NCI-H2081 treated with DMSO at 0.1 percent for 48 hours (cell line): ENCODE data around the gene GALNT14.

ENCODE experiments used
- DNase-seq: peaks from one replicate; lab custom pipeline; 2025; lab: John Stamatoyannopoulos, UW

GALNT14 gene

DNA sequence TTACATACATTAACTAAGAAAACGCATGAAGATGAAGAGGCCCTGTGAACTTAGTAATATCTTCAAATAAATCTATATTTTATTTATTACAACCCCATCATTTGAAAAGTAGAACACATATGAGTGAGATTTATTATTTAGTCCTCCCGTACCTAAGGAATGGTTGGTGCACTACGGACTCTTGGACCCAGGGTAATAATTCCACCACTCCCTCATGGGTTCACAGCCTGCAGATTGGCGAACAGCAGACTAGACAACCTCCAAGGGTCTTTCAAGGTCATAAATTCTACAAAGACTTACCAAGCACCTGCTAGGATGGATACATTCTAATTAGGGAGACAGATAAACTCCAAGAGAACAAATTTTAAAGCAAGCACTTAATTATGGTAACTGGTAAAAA is 51.6 kb downstream of the GALNT14 start:
- DNase-seq, result no peak

DNA sequence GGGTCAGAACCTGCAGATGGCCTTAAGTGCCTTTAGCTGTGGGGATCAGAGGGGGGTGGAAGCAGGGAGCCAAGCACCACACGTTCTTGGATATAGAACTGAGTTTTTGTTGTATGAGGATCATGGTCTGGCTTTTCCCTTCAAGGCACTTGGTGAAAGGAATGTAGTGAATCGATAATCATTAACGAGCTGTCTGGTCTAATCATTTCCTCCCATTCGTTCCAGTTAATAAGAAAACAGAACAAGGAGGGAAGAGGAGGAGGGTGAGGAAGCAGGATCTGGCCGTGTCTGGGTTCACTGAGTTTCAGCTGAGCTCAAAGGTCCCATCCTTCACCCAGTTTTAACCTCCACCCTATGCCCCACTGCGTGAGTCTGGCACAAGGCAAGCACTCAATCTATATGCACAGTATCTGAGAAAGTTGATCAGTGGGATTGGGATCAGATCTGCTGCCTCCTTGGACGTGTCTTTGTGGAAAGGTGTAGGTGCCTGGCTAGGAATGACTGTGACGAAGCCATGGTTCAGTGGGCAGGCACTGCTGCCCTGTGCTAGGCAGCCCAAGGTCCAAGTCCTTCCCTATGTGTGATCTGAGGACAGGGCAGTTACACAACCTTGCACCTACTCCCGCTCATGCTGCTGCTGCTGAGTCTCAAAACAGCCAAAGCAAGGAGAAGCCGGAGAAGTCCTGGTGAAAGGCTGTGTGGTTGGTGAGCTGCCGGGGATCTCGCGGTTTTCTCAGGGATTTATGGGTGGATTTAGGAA is 54.8 kb downstream of the GALNT14 start:
- no peak for DNase-seq

DNA sequence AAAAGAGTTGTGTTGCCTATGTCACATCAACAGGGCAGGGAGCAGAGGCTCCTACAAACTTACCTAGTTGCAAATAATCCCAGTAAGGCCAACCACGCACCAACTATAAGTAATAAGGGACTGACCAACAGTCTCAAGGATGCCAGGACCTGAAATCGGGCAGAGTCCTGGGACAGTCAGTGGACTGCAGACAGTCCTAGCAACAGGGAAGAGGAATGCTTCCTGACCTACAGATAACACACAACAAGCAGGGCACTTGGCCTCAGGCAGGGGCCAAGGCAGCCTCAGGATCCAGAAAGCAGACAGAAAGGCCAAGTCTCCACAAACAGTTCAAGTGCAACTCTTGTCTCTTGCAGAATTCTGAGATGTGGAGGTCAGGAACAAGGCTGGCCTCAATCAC is 56.2 kb downstream of the GALNT14 start:
- no peak for DNase-seq

DNA sequence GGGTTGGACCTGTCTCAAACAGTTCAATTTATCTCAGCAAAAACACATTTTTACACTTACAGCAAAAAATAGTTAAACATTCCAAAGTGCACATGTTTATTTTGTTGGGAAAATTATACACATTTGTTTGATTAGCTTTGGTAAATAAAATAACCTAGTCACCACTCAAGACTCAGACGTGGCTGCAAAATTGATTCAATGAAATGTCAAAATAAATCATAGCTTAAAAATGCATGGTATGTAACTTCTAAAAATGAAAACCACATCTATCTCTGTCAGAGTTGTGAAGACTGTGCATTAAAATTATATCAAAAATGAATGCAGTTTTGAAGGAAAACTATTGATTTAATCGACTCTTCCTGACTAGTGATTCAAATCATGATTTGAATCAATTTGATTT is 56.7 kb downstream of the GALNT14 start:
- DNase-seq, result no peak

DNA sequence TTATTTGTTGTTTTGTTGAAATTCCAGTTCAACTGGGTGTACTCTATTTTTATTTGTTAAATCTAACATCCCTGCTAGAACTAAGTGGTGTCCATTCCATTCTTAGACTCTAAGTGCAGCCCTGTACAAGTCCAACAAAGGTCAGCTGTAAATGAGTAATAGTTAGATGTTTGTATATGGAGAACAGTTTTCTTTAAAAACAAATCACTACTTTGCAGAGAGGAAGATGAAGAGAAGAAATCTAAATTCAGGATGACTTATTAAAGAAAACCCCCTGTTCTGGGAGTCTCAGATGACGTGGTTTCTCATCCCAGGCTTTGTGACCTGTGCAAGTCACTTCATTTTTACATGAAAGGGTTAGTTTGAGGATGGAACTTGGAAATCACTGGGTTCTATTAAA is 57.9 kb downstream of the GALNT14 start:
- no peak for DNase-seq

DNA sequence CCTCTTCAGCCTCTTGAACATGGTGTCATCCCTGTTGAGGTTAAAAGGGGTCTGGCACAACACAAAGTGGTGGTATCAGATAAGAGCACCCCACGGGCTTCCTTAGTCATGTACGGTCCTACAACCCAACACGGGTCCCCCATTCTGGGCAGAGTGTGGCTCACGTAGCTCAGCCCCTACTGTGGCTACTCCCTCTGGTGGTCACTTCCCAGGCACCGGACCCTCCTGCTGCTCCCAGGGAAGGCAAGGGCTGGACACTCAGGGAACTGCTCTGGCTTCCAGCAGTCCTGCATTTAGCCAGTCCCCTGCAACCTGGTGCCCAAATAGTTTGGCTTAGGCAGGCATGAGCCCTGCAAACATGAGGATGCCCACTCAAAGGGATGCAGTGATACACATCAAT is 58.6 kb downstream of the GALNT14 start:
- no peak for DNase-seq

DNA sequence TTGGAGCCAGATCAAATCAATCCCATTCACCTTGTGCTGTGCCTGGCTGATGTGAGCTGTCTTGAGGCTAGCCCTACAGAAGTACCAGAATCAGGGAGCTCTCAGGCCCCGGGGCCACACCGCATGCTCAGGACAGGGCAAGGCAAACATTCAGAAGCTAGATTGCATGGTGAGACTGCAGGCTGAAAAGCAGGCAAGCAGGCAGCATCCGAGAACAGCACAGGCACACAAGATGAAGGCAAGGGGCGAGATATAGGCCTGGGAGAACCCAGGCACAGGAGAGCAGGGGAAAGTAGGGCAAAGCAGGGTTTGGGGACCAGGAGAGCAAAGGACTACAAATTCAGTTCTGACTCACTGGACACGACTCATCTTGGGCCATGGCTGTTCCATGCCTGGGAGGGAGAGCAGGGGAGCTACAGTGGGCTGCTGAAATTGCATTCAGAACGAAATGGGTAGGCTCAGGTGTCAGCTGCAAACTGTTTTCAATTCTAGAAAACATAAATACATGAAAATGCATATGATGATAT is 59.6 kb downstream of the GALNT14 start:
- DNase-seq, result no peak

DNA sequence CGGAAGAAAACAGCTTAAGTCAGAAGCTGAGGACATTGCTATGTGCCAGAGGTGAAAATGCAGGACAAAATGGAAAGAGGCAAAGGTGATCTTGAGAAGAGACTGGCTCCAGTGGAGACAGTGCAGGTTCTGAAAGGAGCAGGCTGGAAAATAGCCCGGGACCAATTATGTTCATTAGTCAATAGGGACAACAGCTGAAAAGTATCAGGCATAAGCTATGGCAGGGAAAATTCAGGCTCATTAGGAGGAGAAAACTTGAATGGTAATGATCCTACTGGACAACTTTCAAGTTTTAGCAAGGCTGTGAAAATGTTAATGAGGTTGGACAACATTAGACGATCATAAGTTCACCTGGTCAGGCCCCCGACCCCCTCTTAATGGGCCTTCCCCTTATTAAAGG is 60.2 kb downstream of the GALNT14 start:
- no peak for DNase-seq

DNA sequence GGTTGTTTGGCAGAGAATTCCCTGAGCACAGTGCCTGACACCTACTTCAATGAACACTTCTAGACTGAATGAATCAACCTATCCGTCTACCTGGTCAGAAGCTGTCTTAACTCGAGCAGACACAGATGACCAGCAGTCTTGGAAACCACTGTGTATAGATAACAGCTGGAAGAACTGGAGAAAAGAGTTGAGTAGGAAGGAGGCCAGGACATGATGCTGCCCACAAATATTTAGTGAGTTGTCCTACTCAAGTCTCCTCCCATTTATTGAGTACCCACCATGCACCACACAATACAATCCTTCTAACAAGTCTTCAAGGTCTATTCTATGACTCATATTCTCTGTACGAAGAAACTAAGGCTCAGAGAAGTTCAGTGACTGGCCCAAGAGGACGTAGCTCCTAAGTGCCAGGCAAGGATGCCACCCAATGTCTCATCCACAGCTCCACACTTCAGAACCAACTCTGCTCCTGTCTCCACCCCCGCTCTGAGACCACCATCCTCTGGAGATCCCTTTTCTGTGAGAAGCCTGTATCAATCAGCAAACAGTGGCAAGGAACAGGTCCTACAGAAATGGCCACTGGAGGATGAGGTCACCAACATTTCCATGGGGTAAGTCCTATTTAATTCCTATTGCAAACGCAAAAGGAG is 62.2 kb downstream of the GALNT14 start:
- DNase-seq, result no peak

DNA sequence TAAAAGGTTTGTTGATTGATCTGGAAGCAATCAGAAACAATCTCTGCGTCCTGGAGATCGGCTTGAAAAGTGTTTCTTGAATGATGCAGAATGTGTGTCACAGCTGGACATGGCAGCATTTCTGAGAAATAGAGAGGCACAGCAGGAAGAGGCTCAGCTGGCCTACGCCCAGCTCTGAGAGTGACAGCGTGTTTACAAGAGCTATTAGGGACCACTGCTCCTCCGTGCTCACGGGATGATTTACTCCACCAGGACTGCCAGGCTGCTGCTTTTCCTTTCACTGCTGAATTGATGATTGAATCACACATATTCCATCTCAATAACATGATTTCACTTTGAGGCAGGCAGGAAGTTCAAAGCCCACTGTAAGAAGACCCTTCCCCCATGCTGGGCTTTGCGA is 62.8 kb downstream of the GALNT14 start:
- DNase-seq, result no peak

DNA sequence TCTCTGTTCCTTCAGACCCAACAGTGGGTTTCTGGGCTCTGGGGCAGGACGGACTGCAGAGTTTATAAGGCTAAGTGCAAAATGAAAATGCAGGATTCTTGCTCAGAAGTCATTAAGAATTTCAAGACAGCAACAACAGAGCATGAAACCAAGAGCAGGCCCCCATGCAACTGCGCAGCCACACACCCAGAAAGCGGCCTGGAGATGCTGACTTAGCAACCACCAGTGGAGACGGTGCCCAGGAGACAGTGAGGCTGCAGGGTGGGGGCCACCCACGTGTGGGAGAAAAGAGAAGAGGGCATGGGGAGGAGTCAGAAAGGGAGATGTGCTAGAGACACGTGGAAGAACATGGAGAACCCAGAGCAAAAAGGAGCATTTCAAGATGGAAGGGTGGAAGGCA is 66.5 kb downstream of the GALNT14 start:
- DNase-seq, result no peak

DNA sequence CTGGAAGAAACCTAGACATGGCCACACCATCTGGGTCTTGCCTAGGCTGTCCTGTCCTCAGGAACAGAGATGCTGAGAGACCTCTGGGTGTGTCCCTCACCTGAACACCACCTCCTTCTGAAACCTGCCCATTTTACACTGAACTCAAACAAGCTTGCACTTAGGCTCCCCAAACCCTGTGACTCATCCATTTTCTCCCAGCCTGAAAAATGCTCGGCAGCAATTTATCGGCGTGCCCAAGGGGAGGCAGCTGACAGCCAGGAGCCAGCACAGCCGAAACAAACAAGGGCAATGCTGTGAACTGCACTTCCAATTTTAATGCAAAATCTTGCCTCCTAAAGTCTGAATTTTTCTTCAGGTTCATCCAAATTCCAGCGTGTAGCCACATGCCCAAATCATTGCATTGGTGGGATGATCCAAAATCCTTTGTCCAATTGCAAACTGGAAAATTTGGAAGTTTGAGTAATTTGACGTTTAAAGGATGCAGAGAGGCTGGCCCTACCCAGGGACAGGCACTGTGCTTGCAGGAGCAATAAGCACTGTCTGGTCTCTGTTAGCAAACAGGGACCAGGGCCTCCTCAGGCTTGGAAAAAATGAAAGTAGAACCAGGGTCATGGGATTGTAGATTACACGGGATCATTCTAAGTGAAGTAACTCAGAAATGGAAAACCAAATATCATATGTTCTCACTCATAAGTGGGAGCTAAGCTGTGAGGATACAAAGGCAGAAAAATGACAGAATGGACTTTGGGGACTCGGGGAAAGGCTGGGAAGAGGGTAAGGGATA is 67.7 kb downstream of the GALNT14 start:
- DNase-seq, result no peak

DNA sequence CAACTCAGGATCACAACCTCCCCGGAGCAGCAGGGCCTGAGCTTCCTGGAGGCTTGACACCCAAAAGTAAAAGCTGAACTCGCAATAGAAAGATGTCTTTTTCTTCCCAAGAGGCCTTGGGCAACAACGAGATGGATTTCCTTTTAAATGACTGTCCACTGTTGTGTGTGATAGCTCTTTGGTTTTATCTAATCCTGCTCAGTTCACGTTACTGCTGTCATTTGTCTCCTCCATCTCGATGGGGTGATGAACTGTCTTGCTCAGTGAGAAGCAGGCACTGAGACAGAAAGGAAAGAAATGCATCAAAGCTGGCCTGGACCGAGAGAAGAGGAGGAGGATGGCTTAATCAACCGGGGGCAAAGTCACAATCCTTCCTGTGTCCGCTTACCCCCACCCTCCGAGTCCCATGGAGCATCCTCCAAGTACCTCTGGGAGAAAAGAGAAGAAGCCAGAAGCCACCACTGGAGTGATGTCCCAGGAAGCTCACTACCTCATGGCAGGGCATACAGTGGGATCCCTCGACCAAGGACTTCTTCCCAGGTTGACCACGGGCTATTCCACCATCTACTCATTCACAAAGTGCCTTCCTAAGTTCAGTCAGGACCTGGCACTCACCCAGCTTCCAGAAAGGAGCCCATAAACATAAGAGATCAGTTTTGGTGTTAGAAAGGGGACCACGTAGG is 68.5 kb downstream of the GALNT14 start:
- no peak for DNase-seq

DNA sequence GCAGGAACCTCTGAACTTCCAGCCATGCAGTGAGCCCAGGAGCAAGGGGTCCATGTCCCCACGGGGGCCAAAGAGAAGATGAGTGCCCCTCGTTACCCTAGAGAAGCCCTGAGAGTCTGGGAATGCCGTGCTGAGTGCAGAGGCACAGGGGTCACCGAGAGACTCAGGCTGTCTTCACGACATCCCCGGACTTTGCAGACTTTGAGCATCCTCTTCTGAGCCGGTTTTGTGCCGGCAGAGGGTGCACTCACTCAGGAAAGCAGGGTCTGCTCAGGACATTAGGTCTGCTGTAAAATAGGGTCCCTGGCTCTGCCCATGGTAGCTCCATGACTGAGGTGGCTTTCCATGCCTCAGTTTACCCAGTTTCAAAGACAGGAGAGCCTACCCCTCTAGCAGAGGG is 71.0 kb downstream of the GALNT14 start:
- no peak for DNase-seq

DNA sequence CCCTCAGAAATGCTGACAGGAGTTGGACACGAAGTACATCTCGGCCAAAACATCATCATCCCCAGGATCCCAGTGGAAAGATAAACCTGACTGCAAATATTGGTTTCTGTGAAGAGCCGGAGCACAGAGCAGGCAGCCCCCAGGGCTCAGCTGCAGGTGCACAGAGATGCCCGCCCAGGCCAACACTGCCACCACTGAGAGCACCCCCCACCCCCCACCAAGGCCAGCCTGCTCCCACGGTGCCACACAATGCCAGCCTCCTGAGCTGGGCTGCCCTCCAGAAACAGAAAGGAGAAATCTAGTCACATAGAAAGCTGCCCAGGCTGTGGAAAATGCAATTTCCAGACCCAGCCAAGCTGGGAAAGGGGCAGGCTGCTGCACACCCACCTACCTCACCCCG is 71.7 kb downstream of the GALNT14 start:
- no peak for DNase-seq

DNA sequence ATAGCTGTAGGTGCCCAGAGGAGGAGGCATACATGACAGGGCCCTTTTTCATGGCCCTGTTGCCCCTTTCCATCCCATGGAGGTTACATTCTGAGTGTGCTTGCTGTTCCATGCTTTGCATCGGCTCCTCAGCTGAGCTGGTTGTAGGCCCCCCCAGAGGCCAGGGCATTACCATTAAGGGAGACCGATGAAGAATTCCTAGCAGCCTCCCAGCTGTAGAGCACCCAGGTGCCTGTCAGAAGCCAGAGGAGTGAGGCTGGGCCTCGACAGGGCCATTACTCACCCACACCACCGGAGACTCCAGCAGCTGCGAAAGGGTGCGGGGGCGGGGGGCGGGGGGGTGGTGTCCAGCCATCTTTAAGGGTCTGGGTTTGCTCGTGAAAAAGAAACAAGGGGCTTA is 72.2 kb downstream of the GALNT14 start:
- DNase-seq, result no peak

DNA sequence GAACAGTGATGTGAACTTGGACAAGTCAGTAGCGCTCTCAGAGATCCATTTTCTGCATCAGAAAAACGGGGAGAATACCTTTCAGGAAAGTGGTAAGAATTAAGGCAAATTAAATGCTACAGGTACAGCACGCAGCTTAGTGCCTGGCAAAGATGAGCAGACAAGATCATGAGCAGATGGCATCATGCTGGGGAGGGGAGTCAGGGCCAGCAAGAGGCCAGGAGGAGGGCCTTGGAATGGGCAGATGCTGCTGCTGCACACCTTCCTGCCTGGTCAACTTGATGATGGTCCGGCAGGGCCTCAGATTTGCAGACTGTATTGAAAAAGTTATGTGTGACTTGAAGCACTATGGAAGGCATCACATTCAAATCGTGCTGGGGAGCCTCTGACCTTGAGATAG is 72.9 kb downstream of the GALNT14 start:
- DNase-seq, result no peak

DNA sequence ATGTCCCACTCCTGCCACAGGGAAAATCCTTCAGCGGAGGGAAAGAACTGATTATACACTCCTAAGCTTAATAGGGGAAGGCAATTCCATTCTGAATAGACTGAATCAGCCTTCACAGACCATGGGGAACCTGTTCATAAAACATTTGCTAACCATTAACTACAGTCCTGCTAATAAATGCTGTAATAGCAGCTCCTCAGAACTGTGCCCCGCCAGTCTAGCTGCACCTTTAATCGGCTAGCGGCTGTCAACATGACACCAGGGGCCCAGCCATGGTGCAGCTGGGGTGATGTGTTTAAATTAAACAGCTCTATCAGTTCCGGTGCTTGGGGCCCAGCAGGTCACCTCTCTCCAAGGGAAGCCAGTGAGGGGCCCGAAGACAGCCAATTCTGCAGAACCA is 77.8 kb downstream of the GALNT14 start:
- DNase-seq, result no peak

DNA sequence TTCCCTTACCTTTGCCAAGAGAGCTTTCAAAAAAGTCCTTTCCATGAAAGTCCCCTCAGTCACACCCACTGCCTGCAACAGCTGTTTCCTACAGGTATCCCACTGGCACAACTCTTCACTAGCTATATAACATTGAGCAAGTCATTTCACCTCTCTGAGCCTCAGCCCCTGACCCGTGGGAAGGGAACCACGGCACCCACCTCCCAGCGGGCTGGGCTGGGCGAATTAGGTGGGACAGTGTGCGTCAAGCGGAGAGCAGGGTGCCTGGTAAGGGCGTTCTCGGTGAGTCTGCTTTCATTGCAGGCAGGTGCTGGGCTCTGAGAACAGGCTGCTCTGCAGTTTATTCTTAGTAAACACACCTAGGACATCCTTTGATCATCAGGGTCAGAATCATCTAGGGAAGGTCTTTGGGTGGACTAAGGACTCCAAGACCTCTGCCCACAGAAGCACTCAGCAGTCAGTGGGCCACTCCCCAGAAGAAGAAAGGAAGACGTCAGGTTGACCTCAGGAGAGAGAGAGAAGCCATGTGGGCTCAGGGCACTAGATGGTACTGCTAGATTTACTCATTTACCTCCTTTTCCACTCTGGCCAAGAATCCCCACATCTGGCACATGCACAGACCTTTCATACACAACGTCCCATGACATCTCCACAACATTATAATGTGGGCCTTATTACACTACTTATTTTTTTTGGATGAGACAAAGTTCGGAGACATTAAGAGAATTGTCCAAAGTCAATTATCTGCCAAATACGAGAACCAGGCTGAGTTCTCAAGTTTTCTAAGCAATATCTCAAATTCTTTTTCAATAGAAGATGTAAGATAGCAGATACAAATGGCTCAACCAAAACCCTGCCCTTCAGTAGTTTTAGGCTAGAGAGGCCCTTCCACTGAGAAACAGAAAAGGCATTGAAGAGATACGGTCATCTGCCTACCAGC is 79.9 kb downstream of the GALNT14 start:
- no peak for DNase-seq

DNA sequence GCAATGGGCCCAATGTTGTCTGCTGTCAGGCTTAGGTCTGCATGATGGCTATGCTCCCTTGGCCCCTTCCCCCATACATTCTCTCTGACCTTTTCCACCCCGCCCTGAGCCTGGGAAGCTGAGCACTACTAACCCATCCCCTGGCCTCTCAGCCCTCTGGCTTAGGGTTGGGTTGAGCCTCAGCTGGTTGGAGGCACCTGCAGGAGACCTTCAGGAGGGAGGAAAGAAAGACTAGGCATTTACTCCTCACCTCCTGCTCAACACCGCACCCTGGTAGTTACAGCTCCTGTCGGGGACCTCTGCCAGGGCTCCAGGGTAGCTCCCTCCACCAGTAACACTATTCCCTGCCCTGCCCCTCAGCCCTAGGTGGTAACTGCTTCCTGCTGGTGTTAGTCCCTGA is 80.5 kb downstream of the GALNT14 start:
- no peak for DNase-seq

DNA sequence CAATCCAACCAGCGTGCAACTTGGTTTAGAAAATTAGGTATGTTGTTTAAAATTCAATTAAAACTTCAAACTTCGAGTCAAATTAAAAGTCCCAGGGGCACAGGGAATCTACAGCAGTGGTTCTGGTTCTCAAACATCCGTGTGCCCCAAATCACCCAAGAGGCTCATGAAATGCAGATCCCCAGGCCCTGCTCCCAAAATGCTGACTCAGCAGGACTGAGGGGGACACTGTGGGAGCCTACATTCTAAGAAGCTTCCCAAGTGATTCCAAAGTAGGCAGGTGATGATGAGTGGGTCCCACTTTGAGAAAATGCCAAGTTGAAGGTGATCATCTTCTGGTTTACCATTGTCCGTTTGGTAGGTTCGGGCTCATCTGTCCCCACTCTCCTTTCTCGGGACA is 82.3 kb downstream of the GALNT14 start:
- no peak for DNase-seq
